ENCODE data around the gene PPP1R12B.
"Not testable (repeated sequence)": the region's sequence is repeated elsewhere in the genome, so short reads cannot be mapped to it uniquely, and the experiment has no call there.

Gene PPP1R12B

DNA sequence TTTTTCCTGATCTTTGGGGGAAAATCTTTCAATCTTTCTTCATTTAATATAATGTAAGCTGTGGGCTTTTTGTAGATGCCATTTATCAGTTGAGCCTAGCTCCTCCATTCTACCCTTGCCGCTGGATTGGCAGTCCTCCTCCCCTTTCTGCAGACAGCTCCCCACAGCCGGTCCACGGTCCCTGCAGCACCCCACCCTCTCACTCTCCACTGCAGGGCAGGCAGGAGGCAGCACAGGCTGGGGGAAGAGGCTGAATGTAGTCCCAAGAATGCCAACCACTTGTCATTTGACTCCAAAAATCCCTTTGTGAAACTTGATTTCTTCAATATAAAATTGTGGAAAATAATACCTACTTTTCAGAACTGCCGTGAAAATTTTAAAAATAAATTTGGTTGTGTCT is 265.1 kb downstream of the PPP1R12B start:
- DNase-seq (ENCODE audit: low spot score) = no peak

DNA sequence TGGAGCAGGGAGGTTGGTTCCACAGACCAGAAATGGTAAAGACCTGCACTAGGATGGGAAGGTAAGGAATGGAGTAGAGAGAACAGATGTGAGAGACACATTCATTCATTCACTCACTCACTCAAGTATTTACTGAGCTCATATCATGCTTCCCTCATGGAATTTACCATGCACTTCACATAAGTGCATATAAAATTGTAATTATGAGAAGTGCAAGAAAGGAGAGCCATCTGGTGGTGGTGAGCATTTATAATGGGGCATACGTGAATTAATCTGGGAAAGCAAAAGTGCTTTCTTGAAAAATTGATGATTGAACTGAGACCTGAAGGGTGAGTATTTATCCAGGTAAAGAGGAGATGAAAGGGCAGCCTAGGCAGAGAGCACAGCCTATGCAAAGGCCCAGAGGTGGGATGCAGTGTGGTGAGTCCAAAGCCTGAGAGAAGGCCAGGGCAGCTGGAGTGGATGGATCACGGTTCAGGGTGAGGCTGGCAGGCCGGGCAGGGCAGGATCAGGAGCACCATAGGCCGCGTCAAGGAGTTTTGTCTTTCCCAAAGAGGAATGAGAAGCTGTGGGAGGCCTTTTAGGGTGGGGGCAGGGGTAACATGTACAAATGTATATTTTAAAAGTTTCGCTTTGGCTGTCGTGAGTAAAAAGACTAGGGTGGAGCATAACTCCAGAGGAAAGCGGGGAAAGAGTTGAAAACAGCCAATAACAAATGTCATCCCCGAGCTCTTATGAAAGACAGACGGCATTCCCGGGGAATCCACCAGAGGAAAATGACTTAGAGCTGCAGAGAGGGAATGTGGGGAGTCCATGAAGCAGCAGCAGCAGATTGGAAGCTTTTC is 266.1 kb downstream of the PPP1R12B start:
- DNase-seq (ENCODE audit: low spot score) = not testable (repeated sequence)

DNA sequence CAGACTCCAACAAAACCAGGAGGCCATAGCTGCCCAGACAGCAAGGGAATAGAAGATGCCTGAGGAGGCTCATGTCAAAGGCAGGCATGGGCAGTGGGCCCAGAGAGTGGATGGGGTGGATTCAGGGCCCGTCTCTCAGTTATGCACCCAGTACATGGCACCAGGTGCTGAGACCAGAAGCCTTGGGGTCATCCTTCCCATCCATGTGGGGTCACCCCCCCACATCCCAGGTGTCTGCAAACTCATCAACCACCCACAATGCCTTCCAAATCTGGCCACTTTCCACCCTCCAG is 266.7 kb downstream of the PPP1R12B start:
- not testable (repeated sequence) for DNase-seq (ENCODE audit: low spot score)

DNA sequence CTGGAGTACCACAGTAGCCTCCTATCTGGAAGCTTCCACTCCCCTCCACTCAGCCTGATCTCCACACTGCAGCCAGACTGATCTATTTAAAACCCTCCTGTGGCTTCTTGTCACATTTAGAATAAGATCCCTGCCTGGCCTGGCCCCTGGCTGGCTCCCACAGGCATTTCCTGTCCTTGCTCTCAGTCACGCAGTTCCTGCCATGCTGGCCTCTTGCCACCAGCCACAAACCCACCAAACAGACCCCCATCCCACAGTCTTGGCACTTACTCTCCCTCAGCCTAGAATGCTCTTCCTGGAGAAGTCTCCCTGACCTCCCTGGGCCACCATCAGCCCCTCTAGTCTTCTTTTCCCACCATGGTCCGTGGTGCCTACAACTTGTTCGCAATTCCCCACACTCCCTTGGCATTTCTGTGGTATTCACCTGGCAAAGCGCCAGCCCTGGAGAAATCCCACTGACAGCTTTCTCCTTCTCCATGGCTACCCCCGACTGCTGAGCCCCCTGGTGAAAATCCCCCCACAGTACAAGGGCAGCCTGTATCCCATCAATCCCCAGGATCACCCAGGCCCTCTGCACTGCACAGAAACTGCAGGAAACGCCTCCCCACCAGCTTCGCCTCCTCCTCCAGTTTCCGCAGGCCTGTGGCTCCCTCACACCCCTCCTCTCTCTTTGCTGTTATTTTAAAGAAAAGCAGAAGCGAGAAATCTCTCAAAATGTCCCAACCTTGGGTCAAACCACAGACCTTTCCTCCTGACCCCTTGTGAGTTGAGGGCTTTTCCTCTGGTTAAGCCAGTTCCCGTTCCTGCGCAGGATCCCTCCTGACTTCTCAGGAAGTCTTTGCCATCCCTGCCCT is 267.2 kb downstream of the PPP1R12B start:
- DNase-seq (ENCODE audit: low spot score) = no peak

DNA sequence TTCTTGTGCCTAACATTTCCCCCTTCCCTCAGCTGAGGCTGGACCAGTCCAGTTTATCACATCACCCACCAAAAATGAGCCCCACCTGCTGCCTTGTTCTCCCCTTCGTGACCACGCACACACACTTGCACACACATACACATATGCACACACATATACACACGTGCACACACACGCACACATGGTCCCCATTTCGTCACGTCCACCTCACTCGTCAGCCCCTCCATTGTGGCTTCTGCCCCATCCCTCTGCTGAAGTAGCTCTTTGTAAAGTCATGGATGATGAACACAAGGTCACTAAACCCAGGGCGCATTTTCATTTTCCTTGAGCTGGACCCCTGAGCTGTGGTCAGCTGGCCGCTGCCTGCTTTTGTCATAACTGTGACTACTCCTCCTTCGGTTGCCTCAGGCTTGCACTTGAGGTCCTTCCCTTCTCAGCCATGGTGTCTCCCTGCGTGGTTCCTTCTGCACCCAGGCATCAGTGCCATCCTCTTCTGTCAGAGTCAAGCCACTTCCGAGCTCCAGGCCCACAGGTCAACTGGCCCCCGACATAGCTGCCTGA is 267.9 kb downstream of the PPP1R12B start:
- no peak for DNase-seq (ENCODE audit: low spot score)

DNA sequence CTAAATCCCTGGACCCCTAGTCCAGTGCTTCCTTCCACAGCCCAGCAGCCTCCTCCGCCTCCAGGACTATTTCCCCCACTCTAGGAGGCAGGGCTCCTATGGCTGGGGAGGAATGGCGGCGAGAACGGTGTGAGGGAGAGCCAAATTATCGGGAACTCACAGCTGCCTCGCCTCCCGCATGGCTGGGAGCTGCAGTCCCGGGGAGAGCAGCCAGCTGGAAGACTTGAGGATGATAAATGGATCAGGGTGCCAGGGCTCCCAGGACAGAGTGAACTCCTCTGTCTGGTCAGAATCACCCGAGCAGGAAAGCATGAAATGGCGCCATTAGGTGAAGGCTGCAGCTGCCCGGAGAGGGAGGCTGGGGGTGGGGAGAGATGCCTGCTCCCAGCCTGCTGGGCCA is 270.5 kb downstream of the PPP1R12B start:
- DNase-seq (ENCODE audit: low spot score) = not testable (repeated sequence)

DNA sequence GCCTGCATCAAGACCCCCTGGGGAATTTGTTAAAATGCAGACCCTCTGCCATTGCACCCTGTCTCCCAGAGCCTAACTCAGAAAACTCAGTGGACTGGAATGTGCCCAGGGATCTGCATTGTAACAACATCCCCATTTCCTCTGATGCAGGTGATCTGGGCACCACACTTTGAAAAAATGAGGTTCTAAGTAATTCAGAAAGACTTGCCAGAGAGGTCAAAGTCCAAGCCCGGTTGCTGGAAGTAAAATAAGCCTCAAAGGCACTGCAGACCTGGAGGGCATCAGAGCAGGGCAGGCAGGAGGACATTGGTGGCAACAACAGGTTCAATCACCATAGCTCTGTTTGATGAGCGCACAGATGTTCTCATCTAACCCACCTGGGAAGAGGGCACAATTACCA is 271.0 kb downstream of the PPP1R12B start:
- no peak for DNase-seq (ENCODE audit: low spot score)

DNA sequence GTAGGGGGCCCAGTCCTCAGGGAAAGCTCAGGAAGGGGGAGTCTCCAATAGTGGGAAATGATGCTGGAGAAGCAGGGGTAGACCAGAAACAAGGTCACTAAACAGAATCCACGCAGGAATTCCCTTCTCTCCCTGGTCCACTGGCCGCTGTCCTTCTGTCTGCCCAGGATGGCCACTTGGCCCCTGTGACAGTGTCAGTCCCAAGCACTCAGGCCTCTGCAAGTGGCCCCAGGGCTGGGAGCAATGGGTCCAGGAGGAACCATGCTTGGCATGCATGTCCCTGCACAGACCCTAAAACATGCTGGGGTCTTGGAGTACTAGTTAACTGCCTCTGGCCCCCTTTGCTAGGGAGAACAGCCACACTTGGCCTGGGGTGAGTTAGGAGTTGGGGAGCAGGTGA is 271.5 kb downstream of the PPP1R12B start:
- not testable (repeated sequence) for DNase-seq (ENCODE audit: low spot score)

DNA sequence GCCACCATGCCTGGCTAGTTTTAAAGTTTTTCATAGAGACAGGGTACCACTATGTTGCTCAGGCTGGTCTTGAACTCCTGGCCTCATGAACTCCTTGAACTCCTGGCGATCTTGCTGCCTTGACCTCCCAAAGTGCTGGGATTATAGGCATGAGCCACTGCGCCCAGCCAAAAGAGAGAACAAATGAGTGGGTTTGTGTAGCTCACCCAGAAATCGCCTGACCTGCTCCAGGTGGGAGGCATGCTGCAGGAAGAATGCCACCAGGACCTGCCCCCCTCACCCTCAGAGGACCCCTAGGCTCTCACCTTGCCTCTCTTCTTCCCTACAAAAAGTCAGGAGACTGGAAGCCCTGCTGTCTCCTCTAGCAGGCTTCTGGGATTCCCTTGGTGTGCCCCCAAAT is 272.9 kb downstream of the PPP1R12B start:
- no peak for DNase-seq (ENCODE audit: low spot score)

DNA sequence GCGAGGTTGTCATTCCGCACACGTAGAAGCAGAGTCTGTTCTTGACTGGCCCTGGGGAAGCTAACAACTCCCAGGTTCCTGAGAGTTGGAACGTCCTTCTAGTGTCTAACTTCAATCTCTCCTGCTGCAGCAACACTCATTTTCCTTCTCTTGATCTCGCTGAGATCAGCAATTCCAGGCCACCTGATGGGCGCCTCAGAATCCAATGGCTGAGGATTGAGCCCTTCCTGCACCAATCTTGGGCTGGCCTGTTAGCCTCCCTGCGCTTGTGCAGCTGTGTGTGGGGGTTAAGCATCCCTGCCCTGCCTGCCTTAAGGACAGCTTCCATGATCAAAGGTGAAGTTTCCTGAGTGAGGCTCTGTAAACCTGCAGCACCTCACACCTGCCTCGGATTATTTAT is 273.9 kb downstream of the PPP1R12B start:
- DNase-seq (ENCODE audit: low spot score) = no peak

DNA sequence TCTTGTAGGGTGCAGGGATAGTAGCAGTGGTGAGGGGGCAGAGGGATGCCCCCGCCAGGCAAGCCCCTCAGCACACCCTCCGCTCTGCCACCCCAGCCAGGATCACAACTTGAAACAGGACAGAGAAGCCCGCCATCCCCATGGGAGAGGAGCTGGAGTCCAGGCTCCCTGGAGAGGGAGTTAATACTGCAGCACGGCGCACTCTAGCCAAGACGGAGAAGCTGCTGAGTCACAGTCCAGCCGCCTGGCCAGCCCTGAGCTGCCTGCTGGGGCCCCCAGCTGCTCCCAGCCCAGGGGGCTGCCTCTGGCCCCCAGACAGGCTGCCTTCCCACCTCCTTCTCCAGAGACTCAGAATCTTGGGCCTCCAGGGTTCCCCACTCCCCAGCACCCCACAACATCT is 274.6 kb downstream of the PPP1R12B start:
- DNase-seq (ENCODE audit: low spot score) = no peak

DNA sequence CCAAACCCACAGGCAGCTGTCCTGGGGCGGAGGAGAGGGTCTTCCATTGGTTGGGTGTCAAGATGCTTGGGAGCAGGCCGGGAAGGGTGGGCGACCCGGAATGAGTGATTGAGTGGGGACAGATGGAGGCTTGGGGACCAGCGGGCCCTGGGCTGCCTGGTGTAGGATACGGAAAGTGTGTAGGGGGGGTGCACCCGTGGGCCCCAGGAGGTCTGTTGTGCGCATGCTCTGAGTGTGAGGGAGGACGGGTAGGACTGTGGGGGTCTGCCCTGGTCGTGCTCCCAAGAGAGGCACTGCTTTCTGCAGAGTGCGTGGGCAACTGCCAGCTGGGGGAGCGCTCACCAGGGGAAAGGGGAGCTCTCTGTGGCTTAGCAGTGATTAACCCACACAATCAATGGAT is 275.0 kb downstream of the PPP1R12B start:
- DNase-seq (ENCODE audit: low spot score) = not testable (repeated sequence)

DNA sequence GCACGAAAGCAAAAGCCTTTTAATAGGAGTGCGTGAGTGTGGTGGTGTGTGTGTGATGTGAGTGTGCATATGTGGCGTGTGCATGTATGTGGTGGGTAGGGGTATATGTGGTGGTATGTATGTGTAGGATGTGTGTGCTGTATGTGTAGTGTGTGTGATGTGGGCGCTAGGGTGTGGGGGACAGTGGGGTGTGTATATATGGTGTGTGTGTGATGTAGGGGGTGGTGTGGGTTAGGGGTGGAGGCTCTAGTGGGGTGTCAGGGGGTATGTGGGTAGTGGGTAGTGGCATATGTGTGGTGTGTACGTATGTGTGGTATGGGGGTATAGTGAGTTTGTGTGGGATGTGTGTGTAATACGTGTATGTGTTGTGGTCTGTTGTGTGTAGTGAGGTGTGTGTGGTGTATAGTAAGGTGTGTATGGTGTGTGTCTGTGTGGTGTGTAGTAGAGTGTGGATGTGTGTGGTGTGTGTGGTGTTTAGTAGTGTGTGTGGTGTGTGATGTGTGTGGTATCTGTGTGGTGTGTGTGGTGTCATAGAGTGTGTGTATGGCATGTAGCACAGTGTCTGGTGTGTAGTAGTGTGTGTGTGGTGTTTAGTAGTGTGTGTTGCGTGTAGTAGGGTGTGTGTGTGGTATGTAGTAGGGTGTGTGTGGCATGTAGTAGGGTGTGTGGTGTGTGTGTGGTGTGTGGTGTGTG is 275.7 kb downstream of the PPP1R12B start:
- DNase-seq (ENCODE audit: low spot score) = no peak

DNA sequence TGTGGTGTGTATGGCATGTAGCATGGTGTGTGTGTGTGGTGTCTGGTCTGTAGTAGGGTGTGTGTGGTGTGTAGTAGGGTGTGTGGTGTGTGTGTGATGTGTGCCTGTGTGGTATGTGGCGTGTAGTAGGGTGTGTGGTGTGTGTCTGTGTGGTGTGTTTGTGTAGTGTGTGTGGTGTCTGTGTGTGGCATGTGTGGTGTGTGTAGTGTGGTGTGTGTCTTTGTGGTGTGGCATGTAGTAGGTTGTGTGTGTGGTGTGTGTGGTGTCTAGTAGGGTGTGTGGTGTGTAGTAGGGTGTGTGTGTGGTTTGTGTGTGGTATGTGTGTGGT is 276.2 kb downstream of the PPP1R12B start:
- no peak for DNase-seq (ENCODE audit: low spot score)

DNA sequence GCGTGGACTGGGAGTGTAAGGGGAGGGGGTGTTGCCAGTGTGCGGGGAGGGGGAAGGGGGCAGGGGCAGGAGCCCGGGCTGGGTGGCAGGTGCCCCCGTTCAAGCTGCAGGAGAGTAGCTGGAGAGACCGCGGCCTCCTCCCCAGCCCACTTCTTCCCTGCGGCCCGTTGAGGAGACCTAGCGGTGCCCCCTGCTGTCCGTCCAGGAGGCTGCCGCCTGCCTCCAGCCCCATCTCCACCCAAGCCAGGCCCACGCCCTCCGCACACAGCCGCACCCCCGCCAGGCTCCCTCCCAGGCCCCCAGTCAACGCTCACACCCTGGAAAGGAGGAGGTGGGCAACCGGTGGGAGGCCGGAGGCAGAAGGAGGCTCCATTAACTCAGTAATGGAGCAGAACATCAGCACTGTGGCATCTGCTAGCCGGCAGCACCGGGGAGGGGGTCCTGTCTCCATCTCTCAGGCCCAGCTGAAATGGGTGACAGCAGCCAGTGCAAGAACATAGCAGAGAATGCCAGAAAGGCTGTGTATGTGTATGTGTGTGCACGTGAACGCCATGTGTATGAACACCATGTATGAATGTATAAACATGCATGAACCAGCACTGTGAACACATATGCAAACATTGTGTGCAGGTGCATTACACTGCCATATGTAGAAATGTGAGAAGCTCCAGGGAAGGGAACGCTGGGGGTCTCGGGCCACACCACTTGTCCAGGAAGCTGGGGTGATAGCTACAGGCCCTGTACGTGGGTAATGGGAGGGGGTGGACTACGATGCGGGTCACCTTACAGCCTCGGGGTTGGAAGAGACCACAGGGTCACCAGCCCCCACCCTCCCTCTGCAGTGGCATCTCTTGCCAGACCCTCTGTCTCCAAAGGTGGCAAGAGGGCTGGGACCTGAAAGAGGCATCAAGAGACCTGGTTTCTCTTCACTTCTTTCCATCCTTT is 277.2 kb downstream of the PPP1R12B start:
- peak; percentile 82 for DNase-seq (ENCODE audit: low spot score)

DNA sequence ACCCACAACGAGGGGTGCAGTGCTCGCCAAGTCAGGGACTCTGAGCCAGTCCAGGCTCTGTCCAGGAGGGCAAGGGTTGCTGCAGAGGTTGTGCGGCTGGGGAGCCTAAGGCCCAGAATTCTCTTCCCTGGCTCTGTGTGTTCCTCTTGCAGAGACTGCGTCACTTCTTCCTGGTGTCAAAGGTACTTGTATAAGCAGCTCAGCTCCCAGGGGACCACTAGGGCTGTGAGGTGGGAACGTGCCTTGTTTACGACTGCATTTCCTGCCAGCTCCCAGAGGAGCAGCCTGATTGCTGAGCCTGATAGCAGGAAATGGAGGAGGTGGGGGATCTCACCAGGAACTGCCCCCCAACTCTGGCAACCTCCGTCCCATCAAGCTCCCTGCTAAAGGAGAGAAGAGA is 278.5 kb downstream of the PPP1R12B start:
- DNase-seq (ENCODE audit: low spot score) = not testable (repeated sequence)

DNA sequence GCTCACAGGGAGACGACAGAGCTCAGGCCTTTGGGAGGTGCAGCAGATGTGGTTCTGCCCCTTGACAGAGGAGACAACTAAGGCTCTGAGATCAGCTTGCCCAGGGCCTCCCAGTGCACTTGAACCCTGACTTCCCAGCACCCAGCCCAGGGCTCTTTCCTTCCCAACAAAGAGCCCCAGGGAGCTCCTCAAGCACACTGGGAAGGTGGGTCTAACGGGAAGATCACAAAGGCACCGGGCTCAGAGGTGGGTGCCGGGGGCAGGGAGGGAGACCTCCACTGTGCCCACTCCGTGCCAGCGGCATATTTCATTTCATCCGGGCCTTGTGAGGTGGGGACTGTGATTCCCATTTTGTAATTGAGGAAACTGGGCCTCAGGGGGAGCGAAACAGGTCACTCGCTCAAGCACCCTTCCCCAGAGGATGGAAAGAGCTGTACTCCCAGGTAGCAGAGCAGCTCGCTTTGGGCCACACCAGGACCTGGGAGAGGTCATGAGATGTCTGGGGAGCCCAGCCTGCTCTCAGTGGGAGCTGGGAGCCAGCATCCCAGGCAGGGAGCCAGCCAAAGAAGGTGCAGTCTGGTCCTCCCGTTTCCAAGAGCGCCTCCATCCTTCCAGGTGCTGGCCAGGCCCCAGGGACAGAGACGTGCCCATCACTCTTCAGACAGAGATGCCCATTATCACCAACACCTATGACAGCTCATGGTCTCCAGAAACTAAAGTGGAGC is 279.5 kb downstream of the PPP1R12B start:
- DNase-seq (ENCODE audit: low spot score) = no peak

DNA sequence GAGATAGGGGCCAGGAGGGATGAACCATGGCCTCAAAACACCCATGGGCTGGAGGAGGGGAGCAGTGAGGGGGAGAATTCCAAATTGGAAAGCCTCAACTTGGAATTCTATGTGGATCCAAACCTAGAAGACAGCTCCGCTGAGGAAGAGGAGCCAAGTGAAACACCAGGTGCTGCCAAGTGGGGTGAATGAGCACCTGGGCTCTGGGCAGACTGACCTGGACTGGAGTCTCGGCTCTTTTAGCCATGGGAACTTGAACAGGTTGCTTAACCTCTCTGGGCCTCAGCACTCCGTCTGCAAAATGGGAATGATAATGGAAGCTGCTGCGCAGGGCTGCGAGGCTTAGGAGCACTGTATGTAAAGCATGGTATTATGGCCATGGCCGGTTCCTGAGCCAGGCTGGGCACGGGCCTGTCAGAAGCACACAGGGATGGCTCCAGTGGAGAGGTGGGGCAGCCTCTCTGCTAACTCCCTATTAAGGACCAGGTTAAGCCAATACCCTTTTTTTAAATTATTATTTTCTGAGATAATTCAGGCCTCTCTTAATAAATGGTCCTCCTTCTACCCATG is 280.2 kb downstream of the PPP1R12B start:
- DNase-seq (ENCODE audit: low spot score) = no peak

DNA sequence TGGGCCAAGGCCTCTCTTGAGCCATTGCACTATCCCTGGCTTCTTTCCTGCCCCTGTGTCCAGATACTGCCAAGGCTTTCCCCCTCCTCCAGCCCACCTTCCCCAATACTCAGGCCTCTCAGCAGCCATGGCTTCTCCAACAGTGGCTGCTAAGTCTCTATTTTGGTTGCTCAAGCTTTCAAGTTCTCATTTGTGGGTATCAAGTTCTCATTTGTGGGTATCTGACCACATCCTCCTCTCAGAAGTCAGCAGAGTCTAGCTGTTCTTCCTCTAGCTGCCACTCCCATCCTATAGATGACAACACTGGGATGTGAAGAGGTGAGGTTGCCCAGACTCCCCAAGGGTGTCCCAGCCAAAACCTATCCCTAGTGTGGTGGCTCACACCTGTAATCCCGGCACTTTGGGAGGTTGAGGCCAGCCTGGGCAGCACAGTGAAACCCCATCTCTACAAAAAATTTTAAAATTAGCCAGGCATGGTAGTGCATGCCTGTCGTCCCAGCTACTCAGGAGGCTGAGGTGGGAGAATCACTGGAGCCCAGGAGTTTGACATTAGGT is 280.8 kb downstream of the PPP1R12B start:
- DNase-seq (ENCODE audit: low spot score) = not testable (repeated sequence)

DNA sequence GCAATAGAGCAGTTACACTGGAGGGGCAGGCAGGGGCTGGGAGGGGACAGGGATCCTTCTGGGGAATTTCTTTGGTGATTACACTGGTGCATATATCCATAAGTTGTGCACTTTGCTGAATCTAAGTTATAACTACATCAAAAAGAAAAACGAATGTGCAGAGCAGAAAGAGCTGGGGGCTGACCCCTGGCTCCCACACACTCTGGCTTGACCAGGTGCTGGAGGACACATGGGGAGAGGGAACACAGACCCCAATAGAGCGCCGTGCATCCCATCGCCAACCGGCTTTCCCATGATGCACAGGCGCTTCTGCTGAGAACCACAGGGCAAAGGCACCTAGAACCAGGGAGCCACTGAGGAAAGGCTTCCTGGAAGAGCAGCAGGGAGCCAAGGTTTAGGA is 281.6 kb downstream of the PPP1R12B start:
- not testable (repeated sequence) for DNase-seq (ENCODE audit: low spot score)

Data from ecto neural progenitor cell (in vitro differentiated cells).